ENCODE results near the gene MTCL1. TPM values are rescaled to one million over a fixed set of nuclear protein-coding genes. Genes with fewer than 3 reads are reported as not detected.

MTCL1 gene
- 23.8 TPM for polyA plus RNA-seq (ENCODE audit: insufficient read length)
- long read RNA-seq, donor 1, partial matches to known transcripts, result 0 of 1 reads
- long read RNA-seq, donor 1, other reads (novel, unspliced or antisense), result 0 of 1 reads
- long read RNA-seq, donor 2, partial matches to known transcripts, result 0 of 4 reads
- long read RNA-seq, donor 2, other reads (novel, unspliced or antisense), result 0 of 4 reads
- long read RNA-seq, donor 3, partial matches to known transcripts, result 0 of 4 reads
- long read RNA-seq, donor 3, other reads (novel, unspliced or antisense), result 0 of 4 reads
- long read RNA-seq, donor 4, result 0 reads
- long read RNA-seq, donor 5, transcript MTCL1-216 (1 exons, 2,856 nt), result major isoform, 5 of 5 reads
- long read RNA-seq, donor 5, partial matches to known transcripts, result 0 of 5 reads
- long read RNA-seq, donor 5, other reads (novel, unspliced or antisense), result 0 of 5 reads
- long read RNA-seq, donor 6, partial matches to known transcripts, result 0 of 1 reads
- long read RNA-seq, donor 6, other reads (novel, unspliced or antisense), result 0 of 1 reads
- long read RNA-seq, donor 7, partial matches to known transcripts, result 0 of 4 reads
- long read RNA-seq, donor 7, other reads (novel, unspliced or antisense), result 0 of 4 reads
- long read RNA-seq, donor 8, result 0 reads

DNA sequence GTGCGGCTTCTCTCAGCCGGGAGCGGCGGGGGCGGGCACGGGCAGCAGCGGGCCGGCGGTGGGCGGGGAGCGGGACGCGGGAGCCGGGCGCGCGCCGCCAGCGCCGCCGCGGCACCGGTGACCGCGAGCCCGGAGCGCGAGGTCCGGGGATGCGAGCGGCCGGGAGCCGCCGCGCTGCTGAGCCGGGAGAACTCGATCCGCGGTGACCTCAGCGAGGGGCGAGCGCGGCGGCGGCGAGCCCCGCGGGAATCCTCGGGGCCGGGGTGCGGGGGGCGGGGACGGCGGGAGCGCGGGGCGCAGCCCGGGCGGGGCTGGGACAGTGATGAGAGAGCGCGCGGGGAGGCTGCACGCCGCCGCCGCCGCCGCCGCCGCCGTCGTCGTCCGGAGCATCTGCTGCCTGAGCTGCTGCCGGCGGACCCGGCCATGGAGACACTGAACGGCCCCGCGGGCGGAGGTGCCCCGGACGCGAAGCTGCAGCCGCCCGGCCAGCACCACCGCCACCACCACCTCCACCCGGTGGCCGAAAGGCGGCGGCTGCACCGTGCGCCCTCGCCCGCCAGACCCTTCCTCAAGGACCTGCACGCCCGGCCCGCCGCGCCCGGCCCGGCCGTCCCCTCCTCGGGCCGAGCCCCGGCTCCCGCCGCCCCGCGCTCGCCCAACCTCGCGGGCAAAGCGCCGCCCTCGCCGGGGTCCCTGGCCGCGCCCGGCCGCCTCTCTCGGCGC, at the start of gene MTCL1:
Gene MTCL1, plus strand, starts transcription at position 319 of the 723 bp plus-strand sequence. Its CDS starts 105 bp downstream, at position 424.
- DNase-seq, result no peak

DNA sequence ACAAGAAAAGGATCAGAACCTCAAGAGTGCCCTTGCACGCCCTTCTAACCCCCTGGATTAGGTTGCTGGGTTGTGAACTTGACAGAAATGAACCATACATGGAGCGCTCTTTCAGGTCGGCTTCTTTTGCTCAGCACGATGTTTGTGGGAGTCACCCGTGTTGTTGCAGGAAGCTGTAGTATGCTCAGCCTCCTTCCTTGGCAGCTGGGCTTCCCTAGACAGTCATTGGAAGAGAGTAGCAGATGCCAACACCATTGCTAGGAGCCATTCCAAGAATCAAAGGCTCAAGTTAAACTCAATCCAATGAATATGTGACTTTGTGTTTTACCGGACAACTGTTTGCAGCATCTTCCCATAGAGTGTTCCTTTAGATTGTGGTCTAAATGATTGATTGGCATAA, 49.1 kb upstream of the MTCL1 start:
- no peak for DNase-seq

DNA sequence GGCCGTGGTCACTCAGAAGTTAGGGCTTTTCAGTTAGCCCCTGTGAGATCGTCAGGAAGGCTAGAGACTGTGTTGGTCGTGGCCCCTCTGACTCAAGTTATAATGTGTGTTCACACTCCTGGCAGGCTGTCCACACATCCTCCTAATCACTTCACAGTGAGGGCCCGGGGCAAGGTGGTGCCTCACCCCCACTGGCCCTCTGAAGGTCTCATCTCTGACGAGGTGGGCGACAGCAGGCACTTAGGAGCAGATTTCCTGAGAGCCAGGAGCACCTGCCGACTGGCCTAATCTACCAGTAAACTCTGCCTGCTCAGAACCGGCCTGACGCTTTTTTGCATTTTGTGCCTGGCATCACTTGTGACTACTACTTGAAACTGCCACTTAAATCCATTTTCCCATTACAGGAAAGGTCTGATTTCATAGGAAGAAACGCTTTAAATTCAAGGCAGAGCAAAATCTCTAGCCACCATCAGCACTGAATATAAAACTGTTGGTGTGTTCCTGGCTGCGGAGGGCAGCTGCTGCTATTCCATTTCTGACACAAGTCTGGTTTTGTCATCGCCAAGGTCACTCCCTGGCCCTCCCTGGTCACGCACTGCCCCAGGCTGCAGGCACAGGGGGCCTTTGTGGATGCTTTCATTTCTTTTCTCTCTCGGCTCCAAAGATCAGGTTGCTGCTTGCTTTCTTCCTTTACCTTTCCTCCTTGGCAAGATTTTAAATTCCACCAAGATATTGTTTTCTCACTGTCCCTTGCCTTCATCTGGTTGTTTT, 48.1 kb upstream of the MTCL1 start:
- no peak for DNase-seq

- no peak for DNase-seq
Measured at GRCh38 chr18:8657873-8658470, 47.4 kb upstream of the MTCL1 start.

- no peak for DNase-seq
Measured at GRCh38 chr18:8658858-8659485, 46.4 kb upstream of the MTCL1 start.

DNA sequence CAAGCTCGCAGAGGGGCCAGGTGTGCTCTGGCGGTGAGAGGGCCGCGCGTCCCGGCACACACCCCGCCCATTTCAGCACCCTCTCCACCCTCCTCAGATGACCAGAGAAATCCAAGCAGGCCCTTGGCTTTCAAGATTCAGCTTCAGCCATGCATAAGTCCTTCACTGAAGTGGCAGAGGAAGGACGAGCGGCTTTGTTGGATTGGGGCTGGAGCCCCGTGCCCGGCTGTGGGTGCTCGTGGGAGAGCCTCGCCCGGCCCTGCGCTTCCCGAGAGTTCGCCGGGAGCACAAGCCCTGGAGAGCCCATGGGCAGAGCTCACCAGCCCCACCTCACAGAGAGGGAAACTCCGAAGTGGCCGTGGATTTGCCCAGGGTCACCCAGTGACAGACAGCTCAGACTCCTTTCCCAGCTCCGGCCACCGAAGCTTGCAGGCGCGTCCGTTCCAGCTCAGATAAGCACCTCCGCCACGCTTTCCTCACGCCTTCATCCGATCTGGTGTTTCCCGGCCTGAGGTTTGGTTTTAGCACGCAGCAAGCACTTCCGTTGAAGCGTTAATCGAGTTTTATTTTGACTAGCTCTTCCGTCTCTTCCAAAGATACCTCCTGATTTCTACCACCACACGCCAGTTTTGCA, 45.6 kb upstream of the MTCL1 start:
- DNase-seq, result no peak

DNA sequence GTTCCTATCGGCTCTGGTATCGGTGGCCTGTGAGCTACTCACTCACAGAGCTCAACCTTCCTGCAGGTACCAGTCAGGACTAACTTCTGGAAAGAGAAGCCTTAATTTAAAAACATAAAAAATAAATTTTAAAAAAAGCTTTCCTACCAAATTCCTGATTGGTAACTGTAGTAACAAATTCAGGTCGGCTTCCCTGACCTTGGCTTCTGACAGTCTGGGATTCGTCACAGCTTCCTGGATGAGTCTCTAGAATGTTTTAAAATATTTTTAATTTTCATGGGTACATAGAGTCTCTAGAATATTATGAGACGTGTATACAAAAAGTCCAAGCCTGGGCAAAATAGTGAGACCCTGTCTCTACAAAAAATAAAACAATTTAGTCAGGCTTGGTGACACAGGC, 45.0 kb upstream of the MTCL1 start:
- no peak for DNase-seq

GRCh38 chr18:8661754-8662559, 43.4 kb upstream of the MTCL1 start:
- peak; percentile 69 for DNase-seq

- DNase-seq, result no peak
Measured at GRCh38 chr18:8662560-8663255, 42.6 kb upstream of the MTCL1 start.

DNA sequence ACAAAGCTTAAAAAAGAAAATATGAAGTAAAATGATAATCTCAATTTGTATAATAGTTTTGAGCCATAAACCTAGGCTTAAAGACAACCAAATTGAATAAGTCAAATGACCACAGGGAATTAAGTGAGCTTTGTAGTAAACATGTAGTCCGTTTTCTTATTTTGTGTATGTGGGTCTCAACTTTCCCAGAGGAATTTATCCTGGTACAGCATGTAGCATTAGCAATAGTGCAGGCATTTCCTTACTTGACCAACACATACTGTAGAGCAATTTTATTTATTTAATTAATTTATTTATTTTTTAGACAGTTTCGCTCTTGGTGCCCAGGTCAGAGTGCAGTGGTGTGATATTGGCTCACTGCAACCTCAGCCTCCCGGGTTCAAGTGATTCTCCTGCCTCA, 37.5 kb upstream of the MTCL1 start:
- DNase-seq, result no peak

- no peak for DNase-seq
Measured at GRCh38 chr18:8668381-8668780, 37.0 kb upstream of the MTCL1 start.

DNA sequence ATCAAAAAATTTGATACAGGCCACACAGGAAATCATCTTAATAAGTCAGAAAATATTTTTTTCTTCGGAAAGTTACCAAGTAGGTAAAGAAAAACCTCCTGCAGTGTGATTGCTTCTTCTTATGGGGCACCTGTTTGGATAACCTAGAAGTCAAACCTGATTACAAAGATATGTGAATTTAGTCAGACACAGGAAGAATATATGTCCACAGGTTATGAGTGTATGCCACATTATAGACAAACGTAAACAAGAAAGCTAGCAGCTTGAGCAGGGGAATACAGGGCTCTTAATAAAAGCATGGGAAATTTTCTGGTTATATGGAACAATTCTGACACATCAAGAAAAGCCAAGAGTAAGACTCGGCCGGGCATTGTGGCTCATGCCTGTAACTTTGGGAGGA, 35.8 kb upstream of the MTCL1 start:
- no peak for DNase-seq

DNA sequence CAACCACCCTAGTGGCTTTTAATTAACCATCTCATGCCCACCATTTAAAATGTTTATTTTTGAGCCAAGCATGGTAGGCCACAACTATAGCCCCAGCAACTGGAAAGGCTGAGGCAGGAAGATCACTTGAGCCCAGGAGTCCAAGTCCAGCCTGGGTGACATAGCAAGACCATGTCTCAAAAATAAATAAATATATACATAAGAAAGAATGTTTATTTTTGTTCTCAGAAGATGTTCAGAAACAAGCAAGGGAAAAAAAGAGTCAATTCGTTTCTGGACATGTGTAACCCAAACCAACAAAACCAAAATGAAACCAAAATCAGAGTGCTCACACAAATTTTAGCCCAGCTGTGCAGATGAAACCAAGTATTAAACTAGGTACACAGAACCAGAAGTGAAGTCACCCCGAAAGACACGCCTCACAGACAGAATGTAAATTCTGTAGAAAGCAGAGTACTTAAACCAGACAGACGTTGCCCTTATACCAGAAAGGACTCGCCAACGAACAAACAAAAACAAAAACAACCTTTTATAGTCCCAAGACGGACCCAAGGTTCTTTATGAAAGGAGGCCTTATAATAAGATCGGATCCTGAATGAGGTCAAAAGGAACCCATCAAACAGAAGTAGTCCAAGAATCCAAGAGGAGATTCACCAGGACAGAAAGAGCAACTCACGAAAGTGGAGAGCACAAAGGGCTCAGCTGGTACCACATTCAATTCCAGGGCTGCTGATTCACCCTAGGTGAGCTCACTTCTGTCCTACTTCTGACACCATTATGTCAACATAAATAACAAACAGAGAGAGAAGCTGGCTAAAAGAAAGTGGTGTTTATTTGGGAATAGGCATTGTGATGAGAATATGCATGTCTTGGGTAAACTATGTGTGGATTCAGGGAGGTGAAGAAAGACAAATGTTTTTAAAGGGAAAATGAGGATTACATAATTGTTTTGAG, 31.8 kb upstream of the MTCL1 start:
- no peak for DNase-seq

DNA sequence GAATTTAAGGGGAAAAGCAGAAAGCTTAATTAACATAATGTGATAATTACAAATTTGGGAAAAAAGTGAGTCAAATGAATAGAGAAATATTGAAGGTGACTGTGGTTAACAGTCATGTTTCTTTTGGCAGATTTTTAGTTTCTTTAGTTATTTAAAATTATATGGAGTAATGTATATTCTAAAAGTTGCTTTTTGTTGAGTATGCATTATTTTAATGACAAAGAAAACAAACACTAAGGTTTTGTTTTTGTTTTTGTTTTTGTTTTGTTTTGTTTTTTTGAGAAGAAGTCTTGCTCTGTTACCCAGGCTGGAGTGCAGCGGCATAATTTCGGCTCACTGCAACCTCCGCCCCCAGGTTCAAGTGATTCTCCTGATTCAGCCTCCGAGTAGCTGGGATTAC, 30.3 kb upstream of the MTCL1 start:
- DNase-seq, result no peak

DNA sequence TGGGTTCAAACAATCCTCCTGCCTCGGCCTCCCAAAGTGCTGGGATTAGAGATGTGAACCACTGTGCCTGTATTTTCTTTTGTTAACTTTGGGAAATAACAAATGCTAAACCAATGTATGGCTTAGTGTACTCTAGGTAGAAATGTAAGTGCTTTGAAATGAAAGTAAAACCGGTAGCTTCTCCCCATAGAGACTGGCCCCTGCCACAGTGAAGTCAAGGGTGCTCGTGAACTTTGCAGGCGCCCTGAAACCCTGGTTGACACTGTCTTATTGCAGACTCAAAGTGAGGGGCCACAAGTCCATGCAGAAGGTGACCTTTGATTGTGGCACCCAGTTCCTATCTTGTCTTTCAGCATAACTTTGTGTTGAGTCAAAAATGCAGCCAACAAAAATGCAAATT, 24.2 kb upstream of the MTCL1 start:
- DNase-seq, result no peak

DNA sequence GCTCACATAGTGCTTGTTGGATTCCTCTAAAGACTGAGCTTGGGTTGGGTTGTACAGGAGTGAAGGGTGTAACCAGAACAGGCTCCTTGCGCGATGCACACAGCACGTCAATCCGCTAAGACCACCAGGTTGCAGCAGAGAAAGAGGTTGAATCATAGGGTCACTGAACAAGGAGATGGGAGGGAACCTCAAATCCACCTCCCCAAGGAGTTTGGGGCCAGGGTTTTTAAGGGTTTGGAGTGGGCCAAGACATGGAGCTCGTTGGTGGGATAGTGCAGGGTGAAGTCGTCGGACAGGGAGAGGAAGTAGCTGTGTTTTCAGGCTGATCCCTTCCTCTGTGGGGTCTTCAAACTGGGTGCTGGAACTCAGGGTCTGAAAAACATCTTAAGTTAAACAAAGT, 20.8 kb upstream of the MTCL1 start:
- no peak for DNase-seq

DNA sequence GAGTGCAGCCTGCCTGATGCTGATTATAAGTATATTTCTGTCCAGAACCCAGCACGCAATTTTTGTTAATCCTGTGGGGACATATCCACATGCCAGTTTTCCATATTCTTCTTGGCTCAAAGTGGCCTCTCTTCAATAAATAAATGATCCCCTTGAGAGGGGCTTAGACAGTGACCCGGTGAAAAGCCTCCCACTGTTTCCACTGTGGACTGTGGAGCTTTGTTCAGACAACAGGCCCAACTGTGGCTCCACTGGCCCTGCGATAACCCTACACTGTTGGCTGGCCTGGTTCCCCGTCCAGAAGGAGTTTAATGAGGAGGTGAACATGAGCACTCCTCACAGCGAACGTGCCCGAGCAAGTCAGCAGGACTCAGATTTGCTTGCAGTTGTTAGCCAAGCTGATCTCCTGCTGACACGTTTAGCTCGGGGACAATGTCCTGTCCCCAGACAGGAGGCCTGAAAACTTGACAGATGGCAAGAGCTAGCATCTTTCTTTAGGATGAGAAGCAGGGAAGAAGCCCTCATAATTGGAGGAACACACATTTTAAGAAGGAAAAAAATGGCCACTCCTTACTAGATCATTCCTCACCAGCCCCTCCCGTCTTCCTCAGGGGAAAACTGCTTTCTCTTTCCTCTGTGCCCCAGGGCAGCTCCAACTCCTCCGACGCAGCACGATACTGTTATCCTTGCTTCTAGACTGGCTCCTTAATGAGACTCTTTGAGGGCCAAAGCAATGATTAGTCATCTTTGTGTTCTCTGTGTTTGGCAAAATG, 20.0 kb upstream of the MTCL1 start:
- DNase-seq, result no peak

- DNase-seq, result no peak
Measured at GRCh38 chr18:8685914-8686216, 19.5 kb upstream of the MTCL1 start.

Measured in left kidney (tissue), 8 donors.